Epithelial cell of proximal tubule (primary cell): ENCODE data around the gene SHANK3. TPM values are rescaled to one million over a fixed set of nuclear protein-coding genes. Genes with fewer than 3 reads are reported as not detected.

Experiments
- DNase-seq: peaks from one replicate; pipeline ENCODE4 v3.0.0-alpha.2; 2011; ENCODE audit warnings: low read depth
- H3K4me3 ChIP-seq: 2 replicates; pipeline ENCODE4 v1.5.1; 2011; ENCODE audit warnings: low read depth, mild to moderate bottlenecking, low read length
- CTCF ChIP-seq: conservative IDR thresholded peaks from 2 replicates; pipeline ENCODE4 v1.5.1; 2012; ENCODE audit warnings: low read depth, mild to moderate bottlenecking, low read length
- total RNA-seq: library from RNA; depleted of rRNA; stranded (reverse); fragments of >200 nt; gene quantifications from 2 replicates; pipeline ENCODE4 v1.2.3, GENCODE V29; 2015

SHANK3 gene
- total RNA-seq, 1 donor from 2014 or later = 3.6 TPM

GRCh38 chr22:50676661-50677492, 4.3 kb downstream of the SHANK3 start:
- H3K4me3 ChIP-seq = no peak overlapping the region
- DNase-seq = no peak
- no peak for TF ChIP-seq CTCF

- no peak overlapping the region for H3K4me3 ChIP-seq
- no peak for DNase-seq
- no peak for TF ChIP-seq CTCF
These were observed 5.0 kb downstream of the SHANK3 start for GRCh38 chr22:50677493-50678217.

- no peak for TF ChIP-seq CTCF
- DNase-seq = no peak
- no peak overlapping the region for H3K4me3 ChIP-seq
These were observed 5.6 kb downstream of the SHANK3 start for GRCh38 chr22:50678218-50678650.

- TF ChIP-seq CTCF = no peak
- no peak overlapping the region for H3K4me3 ChIP-seq
- no peak for DNase-seq
These were observed 6.3 kb downstream of the SHANK3 start for GRCh38 chr22:50678651-50679521.

GRCh38 chr22:50683086-50683993, 10.7 kb downstream of the SHANK3 start:
- no peak for TF ChIP-seq CTCF
- DNase-seq = no peak
- no peak overlapping the region for H3K4me3 ChIP-seq

GRCh38 chr22:50683994-50684371, 11.4 kb downstream of the SHANK3 start:
- H3K4me3 ChIP-seq = no peak overlapping the region
- DNase-seq = no peak
- TF ChIP-seq CTCF = no peak
